GM12878 (cell line): Measurements from ENCODE around the gene TTR. TPM values are rescaled to one million over a fixed set of nuclear protein-coding genes. Genes with fewer than 3 reads are reported as not detected.

ENCODE experiments used
- ATAC-seq: fragments of 200-7000 bp; cut with Tn5 transposase; 3 replicates; pipeline ENCODE4 v1.9.1; 2020; ENCODE audit warnings: mild to moderate bottlenecking, moderate library complexity
- BruUV-seq: library from RNA; stranded (reverse); fragments of 400-500 nt; replicated peaks from 2 replicates; lab custom pipeline; 2021; lab: Mats Ljungman, UMichigan
- CTCF ChIA-PET: fragments of 300-600 bp; sonication (Branson Sonifier 250); formaldehyde crosslinking; extraction: SDS; loops from one replicate; lab custom pipeline; 2021; ENCODE audit warnings: inconsistent platforms; lab: Yijun Ruan, JAX
- POLR2A ChIA-PET: fragments of 350-600 bp; formaldehyde crosslinking; extraction: SDS; loops from one replicate; lab custom pipeline; 2021; ENCODE audit warnings: inconsistent platforms; lab: Charles Lee
- RAD21 ChIA-PET: fragments of 300-600 bp; sonication (Branson Sonifier 250); formaldehyde crosslinking; loops from one replicate; lab custom pipeline; 2023; ENCODE audit warnings: antibody characterized with exemption; ENCODE audit not compliant: unreplicated experiment; lab: Charles Lee
- SMC1A ChIA-PET: fragments of 300-600 bp; sonication (Branson Sonifier 250); formaldehyde crosslinking; loops from one replicate; lab custom pipeline; 2023; ENCODE audit not compliant: unreplicated experiment, uncharacterized antibody; lab: Charles Lee
- DNase-seq: peaks from one replicate; pipeline ENCODE4 v3.0.0-alpha.2; 2011; ENCODE audit warnings: low read depth, low spot score
- FAIRE-seq: peaks from 3 replicates; lab custom pipeline; 2011; peaks lifted over from hg19 to GRCh38; lab: Jason Lieb, UNC
- H2AFZ ChIP-seq: 2 replicates; pipeline ENCODE4 v1.6.0; 2011; ENCODE audit warnings: low read depth, low read length, control low read depth; ENCODE audit not compliant: control insufficient read depth
- H3K27ac ChIP-seq: 2 replicates; pipeline ENCODE4 v1.5.1; 2011; ENCODE audit warnings: control low read depth; ENCODE audit not compliant: control insufficient read depth, insufficient read depth
- H3K27me3 ChIP-seq, 2 experiments: replicated peaks in 1 of 2; 2 replicates each; pipeline versions ENCODE4 v1.6.0 to v1.6.1; 2011; ENCODE audit warnings: low read length in 1 of 2; ENCODE audit not compliant: control insufficient read depth in 2 of 2, insufficient read depth in 2 of 2
- H3K36me3 ChIP-seq, 2 experiments: 2 replicates each; pipeline ENCODE4 v1.5.1; 2011; ENCODE audit warnings: low read length in 1 of 2; ENCODE audit not compliant: control insufficient read depth in 2 of 2, insufficient read depth in 2 of 2
- H3K4me1 ChIP-seq: 2 replicates; pipeline ENCODE4 v1.6.1; 2011; ENCODE audit warnings: mild to moderate bottlenecking, low read length, moderate library complexity, mixed read lengths; ENCODE audit not compliant: control insufficient read depth, insufficient read depth
- H3K4me2 ChIP-seq: 2 replicates; pipeline ENCODE4 v1.6.0; 2011; ENCODE audit warnings: control low read depth; ENCODE audit not compliant: control insufficient read depth, insufficient read depth
- H3K4me3 ChIP-seq: fragments of 200-600 bp; sonication (generic); 2 replicates; pipeline ENCODE4 v1.5.1; 2016
- H3K79me2 ChIP-seq: 2 replicates; pipeline ENCODE4 v1.6.0; 2011; ENCODE audit warnings: low read length; ENCODE audit not compliant: control insufficient read depth, insufficient read depth
- H3K9ac ChIP-seq: 2 replicates; pipeline ENCODE4 v1.8.0; 2011; ENCODE audit warnings: low read length, control low read depth, mixed read lengths; ENCODE audit not compliant: control insufficient read depth, insufficient read depth
- H3K9me3 ChIP-seq: replicated peaks from 3 replicates; pipeline ENCODE4 v1.5.1; 2011; ENCODE audit warnings: mild to moderate bottlenecking, low read length; ENCODE audit not compliant: control insufficient read depth, insufficient read depth
- H4K20me1 ChIP-seq: 2 replicates; pipeline ENCODE4 v1.6.0; 2011; ENCODE audit not compliant: control insufficient read depth, insufficient read depth
- CBX5 ChIP-seq: sonication (generic); IDR thresholded peaks from 2 replicates; pipeline ENCODE4 v1.6.1; 2016; ENCODE audit warnings: low read depth, moderate library complexity, mild to moderate bottlenecking, inconsistent platforms
- EZH2 ChIP-seq: IDR thresholded peaks from 2 replicates; pipeline ENCODE4 v1.6.1; 2012; ENCODE audit warnings: low read depth, mild to moderate bottlenecking, control low read depth, inconsistent platforms, low read length, borderline replicate concordance; ENCODE audit not compliant: control insufficient read depth
- IKZF2 ChIP-seq, 2 experiments: fragments of 450-650 bp; IDR thresholded peaks; 2 replicates each; pipeline ENCODE4 v1.6.1; 2017; ENCODE audit warnings: mild to moderate bottlenecking in 2 of 2, moderate library complexity in 2 of 2
- KDM1A ChIP-seq: fragments of 200-600 bp; sonication (generic); IDR thresholded peaks from 2 replicates; pipeline ENCODE4 v1.6.1; 2016; ENCODE audit warnings: borderline replicate concordance
- PAX8 ChIP-seq: fragments of 450-650 bp; IDR thresholded peaks from 2 replicates; pipeline ENCODE4 v1.6.1; 2017; ENCODE audit warnings: mild to moderate bottlenecking, moderate library complexity
- RAD51 ChIP-seq: fragments of 450-650 bp; IDR thresholded peaks from 2 replicates; pipeline ENCODE4 v1.6.1; 2016; ENCODE audit warnings: moderate library complexity, mild to moderate bottlenecking, inconsistent platforms
- ZBED1 ChIP-seq: IDR thresholded peaks from 2 replicates; pipeline ENCODE4 v1.6.1; 2016; ENCODE audit warnings: borderline replicate concordance
- WGBS: methylation state at CpG from one replicate; pipeline ENCODE4 v1.1.6; 2016; ENCODE audit warnings: low lambda C conversion rate; ENCODE audit not compliant: insufficient replicate concordance, insufficient coverage; ENCODE audit errors: missing lambda C conversion rate; 5-methylcytosine and 5-hydroxymethylcytosine counted together
- in situ Hi-C: fragments of 300-500 bp; cut with MboI; formaldehyde crosslinking; loops from 9 replicates; pipeline ENCODE4 v1.14.3; 2018; ENCODE audit warnings: mixed read lengths
- intact Hi-C: fragments of 100-400 bp; cut with micrococcal nuclease; formaldehyde crosslinking; loops from one replicate; pipeline ENCODE4 v1.14.2; 2022; ENCODE audit not compliant: unreplicated experiment
- polyA plus RNA-seq, 11 experiments: library from polyadenylated mRNA; depleted of rRNA in 4 of 11; unstranded in 6 of 11; stranded (reverse) in 5 of 11; fragments of >200 nt; fragmentation: Nextera tagmentation in 4 of 11; fragmentation: Illumina TruSeq in 1 of 11; extraction: Ambion mirVana in 4 of 11; extraction: Trizol in 1 of 11; gene quantifications; 1 replicate in 1 of 11; 2 replicates in 10 of 11; pipeline versions ENCODE4 v1.2.1 to v1.2.3, GENCODE V29; 2011 to 2016; ENCODE audit warnings: inconsistent platforms in 2 of 11, missing spikeins in 2 of 11, low read depth in 1 of 11
- total RNA-seq, 4 experiments: library from RNA; depleted of rRNA in 3 of 4; stranded (reverse); fragments of >200 nt in 3 of 4; fragmentation: Illumina TruSeq in 1 of 4; extraction: Trizol in 1 of 4; gene quantifications; 2 replicates each; pipeline versions ENCODE4 v1.2.1 to v1.2.3, GENCODE V29; 2013 to 2021
- TF ChIP-seq, protein P1 (sequence below): IDR thresholded peaks from 2 replicates; pipeline ENCODE4 v1.6.1; 2012; ENCODE audit warnings: low read depth, low read length, improper control_type of control experiment
- TF ChIP-seq, protein P2 (sequence below): fragments of 450-650 bp; IDR thresholded peaks from 2 replicates; pipeline ENCODE4 v1.6.1; 2016; ENCODE audit warnings: mild to moderate bottlenecking

TTR gene
- total and polyA plus RNA-seq, 10 of the 15 experiments (the other 5 are each of a cell fraction or from before 2014, with no cell fraction given) = 0.05 to 1.2 TPM; not detected in 8

DNA sequence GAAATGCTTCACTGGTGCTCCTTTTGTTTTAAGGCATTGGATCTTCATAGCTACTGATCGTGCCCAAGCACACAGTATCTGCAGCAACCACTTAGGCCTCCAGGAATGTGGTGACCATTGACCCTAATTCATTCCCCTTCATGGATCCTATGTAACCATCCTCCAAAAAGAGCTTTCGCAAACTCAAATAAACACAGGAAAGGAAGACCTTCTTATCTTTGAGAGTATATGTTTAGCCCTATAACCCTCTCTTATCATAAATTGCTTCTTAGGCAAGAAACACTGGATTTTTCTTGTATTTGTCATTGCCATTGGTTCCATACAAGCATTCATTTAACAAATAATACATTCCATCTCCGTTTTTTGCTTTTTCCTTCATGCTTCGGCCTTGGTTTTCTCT lies 4.1 kb upstream of the TTR start:
- ChIA-PET POLR2A (no interaction called here), SMC1A (interaction anchor here (0.6 to 1.4 kb wide), 3 partner anchors 9 to 28 kb away, joined by 3 to 4 read pairs (median 3); no protein-coding TSS in a partner anchor), CTCF (interaction anchor here (0.6 to 0.8 kb wide), 2 partner anchors 11 to 33 kb away, joined by 3 read pairs; no protein-coding TSS in a partner anchor), RAD21 (no interaction called here)
- FAIRE-seq (no peak), DNase-seq (no peak), ATAC-seq (no peak)
- Histone ChIP-seq H3K4me3 (no peak overlapping the region), H3K36me3 (no peaks in the 10 kb centered on the region), H3K79me2 (no peaks in the 10 kb centered on the region), H4K20me1 (no peaks in the 10 kb centered on the region), H3K27ac (no peak overlapping the region), H3K27me3 (no peaks in the 10 kb centered on the region), H3K4me1 (no peaks in the 10 kb centered on the region), H3K9me3 (no peaks in the 10 kb centered on the region), H2AFZ (no peak overlapping the region), H3K9ac (no peak overlapping the region), H3K4me2 (no peak overlapping the region)
- no peak for TF ChIP-seq PAX8
- TF ChIP-seq RAD51 = no peak
- TF ChIP-seq EZH2 = no peak
- TF ChIP-seq, protein P1, sequence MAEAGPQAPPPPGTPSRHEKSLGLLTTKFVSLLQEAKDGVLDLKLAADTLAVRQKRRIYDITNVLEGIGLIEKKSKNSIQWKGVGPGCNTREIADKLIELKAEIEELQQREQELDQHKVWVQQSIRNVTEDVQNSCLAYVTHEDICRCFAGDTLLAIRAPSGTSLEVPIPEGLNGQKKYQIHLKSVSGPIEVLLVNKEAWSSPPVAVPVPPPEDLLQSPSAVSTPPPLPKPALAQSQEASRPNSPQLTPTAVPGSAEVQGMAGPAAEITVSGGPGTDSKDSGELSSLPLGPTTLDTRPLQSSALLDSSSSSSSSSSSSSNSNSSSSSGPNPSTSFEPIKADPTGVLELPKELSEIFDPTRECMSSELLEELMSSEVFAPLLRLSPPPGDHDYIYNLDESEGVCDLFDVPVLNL = no peak
- TF ChIP-seq ZBED1 = no peak
- TF ChIP-seq, protein P2, sequence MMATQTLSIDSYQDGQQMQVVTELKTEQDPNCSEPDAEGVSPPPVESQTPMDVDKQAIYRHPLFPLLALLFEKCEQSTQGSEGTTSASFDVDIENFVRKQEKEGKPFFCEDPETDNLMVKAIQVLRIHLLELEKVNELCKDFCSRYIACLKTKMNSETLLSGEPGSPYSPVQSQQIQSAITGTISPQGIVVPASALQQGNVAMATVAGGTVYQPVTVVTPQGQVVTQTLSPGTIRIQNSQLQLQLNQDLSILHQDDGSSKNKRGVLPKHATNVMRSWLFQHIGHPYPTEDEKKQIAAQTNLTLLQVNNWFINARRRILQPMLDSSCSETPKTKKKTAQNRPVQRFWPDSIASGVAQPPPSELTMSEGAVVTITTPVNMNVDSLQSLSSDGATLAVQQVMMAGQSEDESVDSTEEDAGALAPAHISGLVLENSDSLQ = no peak
- TF ChIP-seq IKZF2 (IDR thresholded peaks at IDR 0.05) = no peak
- TF ChIP-seq CBX5 = no peak
- no peak for TF ChIP-seq KDM1A
- no TSS peak for BruUV-seq
- 74% methylated on average over 4 of the region's 4 CpGs for WGBS
- intact Hi-C loops (no loop called here), in situ Hi-C loops (no loop called here)
